ACHN (cell line): ENCODE data around the gene ARRDC5.
"Not testable (repeated sequence)": the region's sequence is repeated elsewhere in the genome, so short reads cannot be mapped to it uniquely, and the experiment has no call there.

Experiments
- DNase-seq: peaks from one replicate; pipeline ENCODE4 v3.0.0-alpha.2; 2015
- in situ Hi-C: cut with HindIII; loops from 2 replicates; pipeline ENCODE4 v1.10.0; 2017; ENCODE audit warnings: low sequenced_read_pairs, low pct_ligation_motif_present, low pct_unique_long_range_greater_than_20kb

Gene ARRDC5

DNA sequence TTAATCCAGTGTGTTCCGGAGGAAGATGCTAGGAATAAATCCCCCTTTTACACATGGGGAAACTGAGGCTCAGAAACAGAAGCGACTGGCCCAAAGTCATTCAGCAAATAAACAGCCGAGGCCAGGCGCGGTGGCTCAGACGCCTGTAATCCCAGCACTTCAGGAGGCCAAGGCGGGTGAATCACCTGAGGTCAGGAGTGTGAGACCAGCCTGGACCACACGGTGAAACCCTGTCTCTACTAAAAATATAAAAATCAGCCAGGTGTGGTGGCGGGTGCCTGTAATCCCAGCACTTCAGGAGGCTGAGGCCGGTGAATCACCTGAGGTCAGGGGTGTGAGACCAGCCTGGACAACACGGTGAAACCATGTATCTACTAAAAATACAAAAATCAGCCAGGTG lies 23.7 kb downstream of the ARRDC5 start:
- DNase-seq: no peak
- in situ Hi-C loops: no loop called here

DNA sequence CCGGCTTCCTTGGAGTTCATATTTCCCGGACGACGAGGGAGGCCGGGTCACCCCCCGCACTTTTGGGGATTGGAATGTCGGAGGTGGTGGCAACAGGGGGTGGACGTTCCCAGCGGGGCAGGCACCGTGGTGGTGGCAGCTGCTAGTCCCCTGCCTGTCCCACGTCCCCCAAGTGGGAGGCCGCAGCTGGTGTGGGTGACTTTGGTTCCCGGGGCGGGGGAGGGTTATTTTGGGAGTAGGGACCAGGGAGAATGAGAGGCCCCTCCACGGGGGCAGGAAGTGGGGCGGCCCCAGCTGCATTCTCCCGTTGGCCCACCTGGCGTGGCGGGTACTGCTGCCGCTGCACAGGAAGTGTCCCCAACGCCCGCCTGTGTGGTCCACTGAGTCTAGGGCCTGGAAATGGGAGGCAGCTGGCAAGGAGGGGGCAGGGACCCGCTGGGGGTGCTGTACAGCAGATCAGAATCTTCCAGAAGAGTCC lies 24.2 kb downstream of the ARRDC5 start:
- no peak for DNase-seq
- in situ Hi-C loops: no loop called here

DNA sequence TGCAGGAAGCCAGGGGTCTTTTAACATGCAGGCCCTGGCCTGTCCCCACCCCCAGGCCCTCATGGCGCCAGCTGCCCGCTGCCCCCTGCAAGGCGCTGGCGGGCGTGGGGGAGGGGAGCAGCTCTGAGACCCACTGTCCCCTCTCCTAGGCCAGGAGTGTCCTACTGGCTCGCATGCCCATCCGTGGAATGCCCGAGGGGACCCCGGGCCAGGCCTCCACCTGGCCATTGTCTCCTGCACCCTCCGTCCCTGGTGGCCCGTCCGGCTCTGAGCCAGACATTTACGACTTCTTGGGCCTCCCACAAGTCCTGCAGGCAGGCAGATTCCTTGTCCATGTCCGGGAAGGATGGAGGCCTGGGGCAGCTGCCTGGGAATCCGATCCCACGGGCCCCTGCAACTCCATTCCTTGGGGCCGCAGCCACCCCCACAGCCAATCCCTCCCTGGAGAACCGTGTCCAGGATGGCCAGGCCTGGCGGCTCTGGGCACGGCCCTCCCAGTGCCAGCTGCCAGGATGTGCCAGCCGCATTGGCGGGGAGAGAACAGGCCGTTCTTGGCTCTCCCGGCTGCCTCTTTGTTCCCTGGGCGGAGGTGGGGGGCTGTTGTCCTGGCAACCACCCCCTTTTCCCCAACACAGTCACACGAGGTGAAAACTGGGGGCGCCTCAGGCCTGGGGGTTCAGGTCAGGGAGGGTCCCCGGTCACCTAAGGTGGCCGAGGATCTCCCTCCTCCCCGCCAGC lies 24.8 kb downstream of the ARRDC5 start:
- DNase-seq: no peak
- in situ Hi-C loops: no loop called here

DNA sequence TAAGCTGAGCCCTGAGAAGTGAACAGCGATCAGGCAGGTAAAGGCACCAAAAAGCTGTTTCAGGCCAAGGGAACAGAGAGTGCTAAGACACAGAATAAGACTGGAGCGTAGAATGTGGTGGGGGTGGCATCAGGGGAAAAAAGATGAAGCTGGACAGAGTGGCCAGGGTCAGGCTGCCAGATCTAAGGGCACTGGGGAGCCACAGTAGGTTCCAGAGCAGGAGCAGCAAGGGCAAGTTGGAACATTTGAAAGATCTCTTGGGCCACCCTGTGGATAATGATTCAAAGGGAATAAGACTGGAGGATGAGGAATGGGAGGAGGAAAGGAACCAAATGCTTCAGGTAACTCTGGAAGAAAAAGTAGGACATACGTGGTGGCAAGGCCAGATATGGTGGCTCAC lies 28.8 kb downstream of the ARRDC5 start:
- in situ Hi-C loops: no loop called here
- no peak for DNase-seq

DNA sequence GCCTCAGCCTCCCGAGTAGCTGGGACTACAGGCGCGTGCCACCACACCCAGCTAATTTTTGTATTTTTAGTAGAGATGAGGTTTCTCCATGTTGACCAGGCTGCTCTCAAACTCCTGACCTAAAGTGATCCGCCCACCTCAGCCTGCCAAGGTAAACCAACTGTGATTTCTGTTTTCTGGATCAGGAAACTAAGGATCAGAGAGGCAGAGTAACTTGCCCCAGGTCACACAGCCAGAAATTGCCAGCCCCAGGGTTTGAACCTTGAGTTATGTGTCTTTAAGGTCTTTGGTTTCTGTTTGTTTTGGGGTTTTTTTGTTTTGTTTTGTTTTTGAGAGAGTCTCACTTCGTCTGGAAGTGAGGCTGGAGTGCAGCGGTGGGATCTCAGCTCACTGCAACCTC lies 31.0 kb downstream of the ARRDC5 start:
- in situ Hi-C loops: no loop called here
- DNase-seq: no peak

DNA sequence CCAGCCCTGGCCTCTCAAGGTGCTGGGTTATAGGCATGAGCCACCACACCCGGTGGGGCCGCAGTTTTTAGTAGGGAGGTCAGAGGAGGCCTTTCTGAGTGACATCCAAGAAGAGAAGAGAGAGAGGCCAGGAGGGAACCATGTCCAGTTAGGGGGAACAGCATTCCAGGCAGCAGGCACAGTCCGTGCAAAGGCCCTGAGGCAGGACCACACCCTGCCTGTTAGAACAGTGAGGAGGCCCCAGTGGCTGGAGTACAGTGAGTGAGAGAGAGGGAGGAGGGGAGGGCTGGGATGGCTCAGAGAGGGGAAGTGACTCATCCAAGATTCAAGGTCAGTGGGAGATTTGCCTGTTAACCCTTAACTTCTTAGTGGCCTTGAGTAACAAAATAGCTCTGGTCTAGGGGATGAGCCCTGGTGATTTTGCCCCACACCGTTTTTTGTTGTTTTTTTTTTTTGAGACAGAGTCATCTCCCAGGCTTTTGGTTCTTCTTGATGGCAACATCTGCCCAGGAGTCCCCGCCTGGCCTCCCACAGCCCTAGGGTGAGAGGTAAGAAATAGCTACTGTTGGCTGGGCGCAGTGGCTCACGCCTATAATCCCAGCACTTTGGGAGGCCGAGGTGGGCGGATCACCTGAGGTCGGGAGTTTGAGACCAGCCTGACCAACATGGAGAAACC lies 32.5 kb downstream of the ARRDC5 start:
- DNase-seq: peak; percentile 90
- in situ Hi-C loops: no loop called here

DNA sequence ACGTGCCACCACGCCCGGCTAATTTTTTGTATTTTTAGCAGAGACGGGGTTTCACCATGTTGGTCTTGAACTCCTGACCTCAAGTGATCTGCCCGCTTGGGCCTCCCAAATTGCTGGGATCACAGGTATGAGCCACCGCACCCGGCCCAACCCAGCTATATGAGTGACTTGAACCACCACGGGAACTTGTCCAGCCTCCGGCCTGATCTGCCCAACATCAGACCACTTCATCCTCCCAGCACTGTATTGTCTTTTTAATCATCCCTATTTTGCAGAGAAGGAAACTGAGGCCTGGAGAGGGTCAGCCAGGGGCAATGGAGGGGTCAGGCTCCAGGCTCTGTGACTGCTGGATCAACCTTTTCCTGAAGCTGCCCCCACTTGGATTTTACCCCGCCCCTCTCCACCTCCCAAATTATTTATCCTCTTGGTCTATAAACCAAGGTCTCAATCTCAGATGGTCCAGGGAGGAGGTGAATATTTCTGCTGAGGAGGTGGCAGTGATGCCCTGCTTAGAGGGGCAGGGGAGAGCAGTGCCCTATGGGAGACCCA lies 34.3 kb downstream of the ARRDC5 start:
- DNase-seq: no peak
- in situ Hi-C loops: no loop called here

DNA sequence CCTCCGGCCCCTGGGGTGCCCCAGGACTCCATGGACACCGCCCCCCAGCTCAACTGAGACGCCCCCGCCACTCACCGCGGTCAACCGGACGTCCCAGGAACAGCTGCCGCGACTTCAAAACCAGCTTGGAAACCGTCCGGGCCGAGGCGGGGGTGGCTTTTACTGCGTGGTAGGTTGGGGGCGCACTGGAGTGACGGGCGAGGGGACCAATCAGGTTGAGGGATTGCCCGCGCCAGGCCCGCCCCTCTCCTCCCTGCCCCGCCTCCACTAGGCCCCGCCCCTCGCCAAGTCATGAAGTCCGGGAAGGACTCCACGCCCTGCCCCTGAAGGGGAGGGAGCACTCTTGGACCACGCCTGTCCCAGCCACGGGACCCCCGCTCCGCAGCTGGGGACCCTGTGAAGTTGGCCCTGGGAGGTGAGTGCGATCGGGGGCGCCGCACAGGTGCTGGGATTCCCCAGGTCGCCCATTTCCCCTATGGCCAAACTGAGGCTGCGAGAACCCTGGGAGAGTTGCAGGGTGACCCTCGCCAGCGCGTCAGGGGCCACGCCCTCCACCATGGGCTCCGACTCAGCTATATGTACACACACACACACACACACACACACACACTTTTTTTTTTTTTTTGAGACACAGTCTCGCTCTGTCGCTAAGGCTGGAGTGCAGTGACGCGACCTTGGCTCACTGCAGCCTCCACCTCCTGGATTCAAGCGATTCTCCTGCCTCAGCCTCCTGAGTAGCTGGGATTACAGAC lies 35.0 kb downstream of the ARRDC5 start, which contains the start of gene PLIN3:
TSS of gene PLIN3 (minus strand) at position 134 of the 752 bp plus-strand sequence. CDS start 6,273 bp downstream, outside the sequence.
- in situ Hi-C loops: no loop called here

DNA sequence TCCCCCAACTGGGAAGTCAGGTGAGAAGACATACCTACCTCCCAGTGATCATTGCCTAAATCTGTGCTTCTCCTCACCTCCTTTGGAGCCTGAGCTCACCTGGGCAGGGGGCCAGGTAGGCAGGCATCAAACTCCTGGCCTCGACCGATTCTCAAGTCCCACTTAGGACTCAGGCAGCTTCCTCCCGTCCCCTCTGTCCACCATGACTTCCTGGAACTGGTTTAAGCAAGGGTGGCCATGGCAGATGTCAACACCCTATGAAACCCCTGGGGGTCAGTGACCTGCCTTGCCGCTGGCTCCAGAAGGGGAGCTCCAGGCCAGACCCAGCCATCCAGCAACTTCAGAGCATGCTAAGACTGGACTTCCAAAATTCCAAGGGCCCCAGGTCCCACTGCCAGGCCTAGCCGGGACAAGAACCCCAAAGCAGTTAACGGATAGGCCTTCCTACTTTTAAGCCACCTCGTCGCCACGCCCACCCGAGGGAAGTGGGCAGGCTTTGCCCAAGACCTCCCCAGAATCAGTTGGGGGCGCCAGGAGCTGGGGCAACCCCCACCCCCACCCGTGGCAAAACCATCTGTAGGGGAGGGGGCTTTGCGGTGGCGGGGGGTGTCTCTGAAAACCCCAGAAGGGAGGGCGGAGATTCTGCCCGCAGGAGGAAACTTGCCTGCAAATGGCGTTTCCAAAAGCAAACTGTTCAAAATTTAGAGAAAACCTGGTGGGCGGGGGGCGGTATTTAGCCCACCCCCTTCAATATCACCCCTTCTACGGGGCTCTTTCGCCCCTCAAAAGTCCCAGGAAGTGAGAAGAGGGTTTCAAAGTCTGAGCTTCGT lies 35.9 kb downstream of the ARRDC5 start:
- peak; percentile 47 for DNase-seq

More for the DNA sequence above, 35.0 kb downstream of the ARRDC5 start, which contains the start of gene PLIN3:
- DNase-seq: peak; percentile 91

DNA sequence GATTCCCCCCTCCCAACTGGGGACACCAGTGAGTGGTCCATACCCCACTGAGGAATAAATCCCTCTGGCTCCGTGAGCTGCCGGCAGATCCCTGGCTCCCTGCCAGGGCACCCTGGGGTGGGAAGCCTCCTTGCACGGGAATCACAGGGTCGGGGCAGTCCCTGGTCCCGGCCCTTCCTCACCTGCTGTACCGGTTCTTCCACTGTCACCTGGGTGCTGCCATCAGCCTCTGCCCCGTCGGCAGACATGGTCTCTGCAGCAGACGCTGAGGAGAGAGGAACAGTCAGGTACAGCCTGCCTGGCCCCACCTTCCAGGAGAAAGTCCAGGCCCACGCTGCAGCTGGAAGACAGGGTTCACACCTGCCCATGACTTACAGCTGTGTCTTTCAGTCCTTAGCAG lies 41.5 kb downstream of the ARRDC5 start:
- in situ Hi-C loops: no loop called here
- no peak for DNase-seq

More for the DNA sequence above, 35.9 kb downstream of the ARRDC5 start:
- in situ Hi-C loops: no loop called here

DNA sequence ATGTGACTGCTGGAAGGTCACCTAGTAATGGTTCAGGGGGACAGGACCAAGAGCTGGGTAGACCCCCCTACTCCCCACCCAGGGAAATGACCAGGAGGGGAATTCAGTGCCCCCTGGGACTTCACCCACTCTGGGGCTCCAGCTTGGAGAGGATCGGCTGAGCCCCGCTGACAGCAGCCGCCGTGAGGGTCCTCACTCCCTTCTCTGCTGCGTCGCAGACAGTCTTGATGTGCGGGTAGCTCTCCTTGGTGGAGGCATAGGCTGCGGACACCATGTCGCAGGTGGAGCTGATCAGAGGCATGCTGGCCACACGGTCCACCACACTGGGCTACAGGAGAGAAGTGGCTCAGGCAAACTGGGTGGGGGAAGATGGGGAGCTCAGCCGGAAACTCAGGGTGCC lies 43.0 kb downstream of the ARRDC5 start:
- DNase-seq: no peak
- in situ Hi-C loops: no loop called here

DNA sequence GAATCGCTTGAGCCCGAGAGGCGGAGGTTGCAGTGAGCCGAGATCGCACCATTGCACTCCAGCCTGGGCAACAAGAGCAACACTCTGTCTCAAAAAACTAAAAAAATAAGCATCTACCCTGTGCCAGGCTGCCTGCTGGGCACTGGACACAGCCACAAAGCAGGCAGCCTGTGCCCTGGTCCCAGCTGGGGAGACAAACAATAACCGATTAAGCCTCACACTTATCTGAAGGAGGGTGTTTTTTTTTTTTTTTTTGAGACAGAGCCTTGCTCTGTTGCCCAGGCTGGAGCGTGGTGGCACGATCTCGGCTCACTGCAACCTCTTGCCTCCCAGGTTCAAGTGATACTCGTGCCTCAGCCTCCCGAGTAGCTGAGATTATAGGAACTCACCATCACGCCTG lies 46.2 kb downstream of the ARRDC5 start:
- DNase-seq, in situ Hi-C loops: not testable (repeated sequence)

DNA sequence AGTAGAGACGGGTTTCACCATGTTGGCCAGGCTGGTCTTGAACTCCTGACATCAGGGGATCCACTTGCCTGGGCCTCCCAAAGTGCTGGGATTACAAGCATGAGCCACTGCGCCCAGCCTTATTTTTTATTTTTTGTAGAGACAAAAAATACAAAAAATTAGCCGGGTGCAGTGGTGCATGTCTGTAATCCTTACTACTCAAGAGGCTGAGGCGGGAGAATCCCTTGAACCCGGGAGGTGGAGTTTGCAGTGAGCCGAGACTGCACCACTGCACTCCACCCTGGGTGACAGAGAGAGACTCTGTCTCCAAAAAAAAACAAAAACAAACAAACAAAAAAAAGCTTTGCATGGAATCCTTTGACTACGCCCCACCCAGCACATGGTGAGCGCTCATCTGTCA lies 49.2 kb downstream of the ARRDC5 start:
- in situ Hi-C loops, DNase-seq: not testable (repeated sequence)

DNA sequence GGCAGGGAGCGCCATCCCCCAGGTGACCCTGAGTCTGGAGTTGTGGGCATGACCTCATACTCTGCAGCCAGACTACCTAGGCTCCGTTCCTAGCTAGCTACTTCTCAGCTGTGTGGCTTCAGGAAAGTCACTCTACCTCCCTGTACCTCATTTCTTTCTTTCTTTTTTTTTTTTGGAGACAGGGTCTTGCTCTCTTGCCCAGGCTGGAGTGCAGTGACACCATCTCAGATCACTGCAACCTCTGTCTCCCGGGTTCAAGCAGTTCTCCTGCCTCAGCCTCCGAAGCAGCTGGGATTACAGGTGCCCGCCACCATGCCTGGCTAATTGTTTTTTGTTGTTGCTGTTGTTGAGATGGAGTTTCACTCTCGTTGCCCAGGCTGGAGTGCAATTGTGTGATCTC lies 50.2 kb downstream of the ARRDC5 start:
- no peak for DNase-seq
- in situ Hi-C loops: no loop called here

DNA sequence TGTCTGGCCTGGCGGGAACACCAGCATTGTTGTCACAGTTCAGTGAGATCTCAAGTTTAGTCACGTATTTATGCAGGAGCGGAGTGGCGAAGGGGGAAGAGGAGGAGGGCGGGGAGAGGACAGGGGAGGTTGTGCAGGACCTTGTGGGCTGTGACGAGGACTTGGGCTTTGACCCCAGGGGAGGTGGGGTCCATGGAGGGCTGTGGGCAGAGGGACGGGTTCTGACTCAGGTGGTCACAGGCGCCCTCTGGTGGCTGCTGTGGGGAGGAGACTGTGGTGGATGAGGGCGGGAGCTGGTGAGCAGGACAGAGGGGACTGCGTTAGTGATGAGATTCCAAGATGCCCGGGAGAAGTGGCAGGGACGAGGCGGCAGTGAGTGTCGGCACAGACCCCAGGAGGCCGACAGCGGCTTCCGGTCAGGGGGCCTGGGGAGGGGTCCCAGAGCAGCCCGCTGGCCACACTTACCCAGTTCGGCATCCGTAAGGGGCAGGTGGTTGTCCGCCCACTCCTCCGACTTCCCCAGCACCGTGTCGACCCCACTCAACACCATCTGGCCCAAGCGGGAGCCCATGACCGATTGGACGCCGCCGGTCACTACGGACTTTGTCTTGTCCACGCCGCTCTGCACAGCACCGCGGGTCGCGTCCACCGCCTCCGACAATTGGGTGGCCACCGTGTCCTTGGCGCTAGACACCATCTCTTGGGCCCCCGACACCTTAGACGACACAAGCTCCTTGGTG lies 51.0 kb downstream of the ARRDC5 start:
- DNase-seq: peak; percentile 83
- in situ Hi-C loops: no loop called here

DNA sequence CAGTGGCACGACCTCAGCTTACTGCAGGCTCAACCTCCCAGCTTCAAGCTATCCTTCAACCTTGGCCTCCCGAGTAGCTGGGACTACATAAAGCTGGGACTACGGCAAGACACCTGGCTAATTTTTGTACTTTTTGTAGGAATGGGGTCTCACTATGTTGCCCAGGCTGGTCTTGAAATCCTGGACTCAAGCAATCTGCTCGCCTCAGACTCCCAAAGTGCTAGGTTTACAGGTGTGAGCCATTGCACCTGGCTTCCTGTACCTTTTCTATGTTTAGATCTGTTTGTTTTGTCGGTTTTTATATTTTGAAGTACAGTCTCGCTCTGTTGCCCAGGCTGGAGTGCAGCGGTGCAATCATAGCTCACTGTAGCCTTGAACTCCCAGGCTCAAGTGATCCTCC lies 53.7 kb downstream of the ARRDC5 start:
- in situ Hi-C loops: no loop called here
- DNase-seq: no peak

DNA sequence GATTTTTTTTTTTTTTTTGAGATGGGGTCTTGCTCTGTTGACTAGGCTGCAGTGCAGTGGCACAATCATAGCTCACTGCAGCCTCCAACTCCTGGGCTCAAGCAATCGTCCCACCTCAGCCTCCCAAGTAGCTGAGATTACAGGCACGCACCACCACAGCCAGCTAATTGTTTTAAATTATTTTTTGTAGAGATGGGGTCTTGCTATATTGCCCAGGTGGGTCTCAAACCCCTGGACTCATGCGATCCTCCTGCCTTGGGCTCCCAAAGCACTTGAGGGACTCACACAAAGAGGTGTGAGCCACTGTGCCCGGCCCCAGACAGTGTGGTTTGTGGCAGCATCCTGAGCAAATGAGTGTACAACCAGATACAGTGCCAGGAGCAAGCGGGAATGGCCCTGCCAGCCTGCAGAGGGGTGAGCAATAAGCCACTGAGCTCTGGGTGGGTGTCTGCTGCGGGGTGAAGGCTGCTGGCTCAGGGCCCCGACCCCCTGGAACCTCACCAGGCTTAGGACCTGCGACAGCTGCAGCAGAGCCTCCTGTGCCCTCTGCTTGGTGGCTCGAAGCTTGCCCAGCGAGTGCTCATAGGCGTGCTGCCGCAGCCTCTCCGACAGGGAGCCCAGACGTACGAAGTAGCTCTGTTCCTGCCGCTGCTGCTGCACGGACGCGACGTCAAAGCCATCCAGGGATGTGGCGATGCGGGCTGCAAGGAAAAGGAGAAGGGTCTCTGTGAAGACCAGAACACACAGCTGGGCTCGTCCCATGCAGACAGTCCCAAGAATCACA lies 55.3 kb downstream of the ARRDC5 start:
- in situ Hi-C loops: no loop called here
- DNase-seq: no peak
